Measurements from ENCODE around the gene SURF2. TPM values are rescaled to one million over a fixed set of nuclear protein-coding genes. Genes with fewer than 3 reads are reported as not detected.

SURF2 gene
- total RNA-seq, 1 experiment from 2014 or later: 103 TPM

GRCh38 chr9:133335924-133336811 is 20.2 kb upstream of the SURF2 start, which contains the start of gene SURF6:
TSS of gene SURF6 (minus strand) at chr9:133336188. CDS start at chr9:133336132, 56 bp downstream.
- Histone ChIP-seq H3K9me3 (ENCODE audit: low read length) (no peaks in the 10 kb centered on the region), H3K9me2 (replicated peaks; ENCODE audit: low read length) (no peaks in the 10 kb centered on the region), H3K4me2 (ENCODE audit: low read length) (peak within 1 kb of the TSS; percentile 90), H3K36me3 (ENCODE audit: low read depth, low read length) (peaks cover 15% of the 10 kb centered on the region), H3F3A (ENCODE audit: low read length, unreplicated experiment) (no peaks in the 10 kb centered on the region), H4K20me1 (ENCODE audit: low read length) (no peaks in the 10 kb centered on the region), H2AFZ (ENCODE audit: low read length) (peak within 1 kb of the TSS; percentile 91), H3K27ac (ENCODE audit: low read length) (peak within 1 kb of the TSS; percentile 34; the same call in 1 of the 2 replicates), H3K4me3 (ENCODE audit: low read length) (peak within 1 kb of the TSS; percentile 99), H3K9ac (ENCODE audit: low read length) (peak within 1 kb of the TSS; percentile 94), H3K4me1 (ENCODE audit: insufficient read depth, low read length) (peaks cover 17% of the 10 kb centered on the region), H3K79me2 (ENCODE audit: low read length) (peaks cover 27% of the 10 kb centered on the region), H3K27me3 (ENCODE audit: low read length) (no peaks in the 10 kb centered on the region)
- BruUV-seq (replicated peaks): TSS peak; percentile 77
- TF ChIP-seq CTCF (conservative IDR thresholded peaks at IDR 0.05; ENCODE audit: low read depth, low read length) (no peak), EZH2phosphoT487 (IDR thresholded peaks at IDR 0.05; ENCODE audit: borderline replicate concordance, low read length) (no peak), EZH2 (IDR thresholded peaks at IDR 0.05; ENCODE audit: low read length, unreplicated experiment) (no peak)
- POLR2A ChIA-PET (ENCODE audit: unreplicated experiment): no interaction called here
- ATAC-seq (peak; percentile 92), DNase-seq (peak; percentile 81)
- CTCF ChIA-PET: no interaction called here
- intact Hi-C loops (cut with micrococcal nuclease): no loop called here

GRCh38 chr9:133339641-133340040 is 16.7 kb upstream of the SURF2 start:
- intact Hi-C loops (cut with micrococcal nuclease): no loop called here
- Histone ChIP-seq H3F3A (ENCODE audit: low read length, unreplicated experiment) (no peaks in the 10 kb centered on the region), H3K4me3 (ENCODE audit: low read length) (no peak overlapping the region), H2AFZ (ENCODE audit: low read length) (no peak overlapping the region), H4K20me1 (ENCODE audit: low read length) (no peaks in the 10 kb centered on the region), H3K9ac (ENCODE audit: low read length) (no peak overlapping the region), H3K9me3 (ENCODE audit: low read length) (no peaks in the 10 kb centered on the region), H3K4me2 (ENCODE audit: low read length) (no peak overlapping the region), H3K27me3 (ENCODE audit: low read length) (no peaks in the 10 kb centered on the region), H3K4me1 (ENCODE audit: insufficient read depth, low read length) (peaks cover 8% of the 10 kb centered on the region), H3K27ac (ENCODE audit: low read length) (no peak overlapping the region), H3K79me2 (ENCODE audit: low read length) (peaks cover 14% of the 10 kb centered on the region), H3K36me3 (ENCODE audit: low read depth, low read length) (peaks cover 1% of the 10 kb centered on the region; the same call in 1 of the 2 replicates), H3K9me2 (replicated peaks; ENCODE audit: low read length) (no peaks in the 10 kb centered on the region)
- ChIA-PET CTCF (no interaction called here), POLR2A (ENCODE audit: unreplicated experiment) (no interaction called here)
- TF ChIP-seq CTCF (conservative IDR thresholded peaks at IDR 0.05; ENCODE audit: low read depth, low read length) (no peak), EZH2phosphoT487 (IDR thresholded peaks at IDR 0.05; ENCODE audit: borderline replicate concordance, low read length) (no peak), EZH2 (IDR thresholded peaks at IDR 0.05; ENCODE audit: low read length, unreplicated experiment) (no peak)
- no peak for ATAC-seq
- DNase-seq: no peak
- no TSS peak for BruUV-seq (replicated peaks)

- Histone ChIP-seq H3K27me3 (ENCODE audit: low read length) (no peaks in the 10 kb centered on the region), H3K9ac (ENCODE audit: low read length) (no peak overlapping the region), H2AFZ (ENCODE audit: low read length) (no peak overlapping the region), H3K27ac (ENCODE audit: low read length) (no peak overlapping the region), H3K9me3 (ENCODE audit: low read length) (no peaks in the 10 kb centered on the region), H3K4me1 (ENCODE audit: insufficient read depth, low read length) (peaks cover 5% of the 10 kb centered on the region), H3K4me2 (ENCODE audit: low read length) (no peak overlapping the region), H4K20me1 (ENCODE audit: low read length) (no peaks in the 10 kb centered on the region), H3K4me3 (ENCODE audit: low read length) (no peak overlapping the region), H3K9me2 (replicated peaks; ENCODE audit: low read length) (no peaks in the 10 kb centered on the region), H3F3A (ENCODE audit: low read length, unreplicated experiment) (no peaks in the 10 kb centered on the region), H3K79me2 (ENCODE audit: low read length) (peaks cover 8% of the 10 kb centered on the region), H3K36me3 (ENCODE audit: low read depth, low read length) (no peaks in the 10 kb centered on the region; the same call in 1 of the 2 replicates)
- ChIA-PET POLR2A (ENCODE audit: unreplicated experiment) (no interaction called here), CTCF (no interaction called here)
- DNase-seq: no peak
- ATAC-seq: no peak
- intact Hi-C loops (cut with micrococcal nuclease): no loop called here
- no peak for TF ChIP-seq EZH2phosphoT487 (IDR thresholded peaks at IDR 0.05; ENCODE audit: borderline replicate concordance, low read length)
- TF ChIP-seq EZH2 (IDR thresholded peaks at IDR 0.05; ENCODE audit: low read length, unreplicated experiment): no peak
- TF ChIP-seq CTCF (conservative IDR thresholded peaks at IDR 0.05; ENCODE audit: low read depth, low read length): no peak
- BruUV-seq (replicated peaks): no TSS peak
Observed at GRCh38 chr9:133340256-133340655, 16.1 kb upstream of the SURF2 start.
